ENCODE data around the gene NPC1L1. TPM values are rescaled to one million over a fixed set of nuclear protein-coding genes. Genes with fewer than 3 reads are reported as not detected.

NPC1L1 gene
- total RNA-seq, 1 experiment from 2014 or later, result 0.15 TPM

DNA sequence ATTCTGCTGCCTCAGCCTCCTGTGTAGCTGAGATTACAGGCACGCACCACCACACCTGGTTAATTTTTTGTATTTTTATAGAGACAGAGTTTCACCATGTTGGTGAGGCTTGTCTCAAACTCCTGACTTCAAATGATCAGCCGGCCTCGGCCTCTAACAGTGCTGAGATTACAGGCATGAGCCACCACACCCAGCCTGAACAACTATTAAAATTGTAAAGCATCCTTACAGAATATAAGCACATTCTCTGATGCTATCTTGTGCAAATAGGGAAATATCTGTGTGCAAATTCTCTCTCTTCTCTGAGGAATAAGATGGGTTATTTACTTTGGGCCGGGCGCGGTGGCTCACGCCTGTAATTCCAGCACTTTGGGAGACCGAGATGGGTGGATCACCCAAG is 63.2 kb downstream of the NPC1L1 start:
- Histone ChIP-seq H3K4me3 (replicated peaks in 1 of 2; ENCODE audit: low read depth in 1 of 2, low read length in 2 of 2) (no peak overlapping the region), H3K27me3 (ENCODE audit: insufficient read depth, low read length) (no peaks in the 10 kb centered on the region), H3K36me3 (ENCODE audit: control insufficient read depth in 1 of 2, insufficient read depth in 2 of 2, low read length in 2 of 2) (peaks cover 40 to 46% of the 10 kb centered on the region in 2 experiments), H3K9me3 (ENCODE audit: control insufficient read depth in 1 of 2, insufficient read depth in 1 of 2, low read depth in 1 of 2, low read length in 2 of 2) (no peaks in the 10 kb centered on the region), H2AFZ (ENCODE audit: low read depth, low read length, poor library complexity, severe bottlenecking) (no peak overlapping the region), H3K4me1 (ENCODE audit: control insufficient read depth in 1 of 2, insufficient read depth in 2 of 2, low read length in 2 of 2) (peaks cover 0 to 19% of the 10 kb centered on the region in 2 experiments; a peak in 2 of 4 replicates), H3K9me2 (ENCODE audit: insufficient read depth) (no peaks in the 10 kb centered on the region), H3K9ac (ENCODE audit: low read length) (no peak overlapping the region), H3K27ac (ENCODE audit: low read depth, low read length) (no peak overlapping the region), H3K4me2 (ENCODE audit: low read length) (no peak overlapping the region), H3K79me2 (ENCODE audit: insufficient read depth, low read length) (peaks cover 79% of the 10 kb centered on the region), H4K20me1 (ENCODE audit: insufficient read depth) (peaks cover 7% of the 10 kb centered on the region)
- intact Hi-C loops (cut with micrococcal nuclease), result loop anchor here (1.0 kb wide), 2 partner anchors 237 to 264 kb away; no protein-coding TSS in a partner anchor
- RAD21 ChIA-PET (ENCODE audit: low non-redundant PET in 1 of 2, low total read pairs in 2 of 2, uncharacterized antibody in 2 of 2, unreplicated experiment in 2 of 2), result interaction anchor here (0.7 kb wide), 2 partner anchors 103 to 391 kb away, joined by 3 to 5 read pairs; no protein-coding TSS in a partner anchor
- no peak for TF ChIP-seq EGR1 (IDR thresholded peaks at IDR 0.05; ENCODE audit: low read depth)
- TF ChIP-seq SIN3A (IDR thresholded peaks at IDR 0.05; ENCODE audit: low read depth), result no peak
- TF ChIP-seq ZFX (IDR thresholded peaks at IDR 0.05), result no peak
- no peak for TF ChIP-seq POLR2A (IDR thresholded peaks at IDR 0.05; ENCODE audit: borderline replicate concordance, extremely low read depth, insufficient read depth, insufficient read length)
- no peak for TF ChIP-seq ELF1 (IDR thresholded peaks at IDR 0.05; ENCODE audit: borderline replicate concordance, low read depth)
- no peak for TF ChIP-seq EZH2phosphoT487 (IDR thresholded peaks at IDR 0.05; ENCODE audit: borderline replicate concordance)
- TF ChIP-seq POLR2AphosphoS5 (IDR thresholded peaks at IDR 0.05; ENCODE audit: low read depth, low read length), result no peak
- TF ChIP-seq MAX (IDR thresholded peaks at IDR 0.05), result no peak
- no peak for TF ChIP-seq EZH2 (IDR thresholded peaks at IDR 0.05)
- TF ChIP-seq RAD21 (IDR thresholded peaks at IDR 0.05; ENCODE audit: low read depth), result no peak
- TF ChIP-seq, protein P1, sequence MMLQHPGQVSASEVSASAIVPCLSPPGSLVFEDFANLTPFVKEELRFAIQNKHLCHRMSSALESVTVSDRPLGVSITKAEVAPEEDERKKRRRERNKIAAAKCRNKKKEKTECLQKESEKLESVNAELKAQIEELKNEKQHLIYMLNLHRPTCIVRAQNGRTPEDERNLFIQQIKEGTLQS (IDR thresholded peaks at IDR 0.05), result no peak
- no peak for TF ChIP-seq CEBPB (IDR thresholded peaks at IDR 0.05; ENCODE audit: low read depth)
- TF ChIP-seq CBX3 (IDR thresholded peaks at IDR 0.05; ENCODE audit: low read depth), result no peak
- no peak for TF ChIP-seq YY1 (IDR thresholded peaks at IDR 0.05; ENCODE audit: extremely low read depth, insufficient replicate concordance, low read depth, low read length)
- no peak for TF ChIP-seq SP1 (IDR thresholded peaks at IDR 0.05; ENCODE audit: low read depth)
- TF ChIP-seq REST (IDR thresholded peaks at IDR 0.05; ENCODE audit: low read depth), result no peak
- no peak for TF ChIP-seq SRF (IDR thresholded peaks at IDR 0.05; ENCODE audit: low read depth)
- POLR2A ChIA-PET, result interaction anchor here (0.7 kb wide), 1 partner anchor 70 kb away, joined by 4 read pairs; no protein-coding TSS in a partner anchor
- no TSS peak for BruUV-seq (replicated peaks)
- DNase-seq (ENCODE audit: low read depth, low spot score) (no peak), ATAC-seq (no peak)
- CTCF ChIA-PET, result no interaction called here

Data from HCT116 (cell line).